Liver (tissue), 9 donors: ENCODE results near the gene DAPK1. TPM values are rescaled to one million over a fixed set of nuclear protein-coding genes. Genes with fewer than 3 reads are reported as not detected.

ENCODE experiments used
- DNase-seq: peaks from one replicate; pipeline ENCODE4 v3.0.0-alpha.2; 2017; ENCODE audit warnings: low spot score
- H3K27ac ChIP-seq, 2 donors: one replicate each; pipeline ENCODE4 v1.7.0; 2013; ENCODE audit warnings: inconsistent platforms in 2 of 2, low read length in 2 of 2, control low read depth in 1 of 2, low read depth in 1 of 2, mild to moderate bottlenecking in 1 of 2
- H3K27me3 ChIP-seq, 4 donors: one replicate each; pipeline versions ENCODE4 v1.6.1 to v1.7.0; 2013; ENCODE audit warnings: low read length in 3 of 4, inconsistent platforms in 1 of 4, mild to moderate bottlenecking in 1 of 4, moderate library complexity in 1 of 4; ENCODE audit not compliant: control insufficient read depth in 4 of 4, insufficient read depth in 4 of 4
- H3K36me3 ChIP-seq, 4 donors: one replicate each; pipeline versions ENCODE4 v1.6.1 to v1.7.0; 2013; ENCODE audit warnings: low read length in 3 of 4, mild to moderate bottlenecking in 3 of 4, low read depth in 1 of 4, moderate library complexity in 1 of 4; ENCODE audit not compliant: control insufficient read depth in 4 of 4, insufficient read depth in 3 of 4
- H3K4me1 ChIP-seq, 4 donors: one replicate each; pipeline versions ENCODE4 v1.6.1 to v1.7.0; 2013; ENCODE audit warnings: low read length in 3 of 4, mild to moderate bottlenecking in 3 of 4, moderate library complexity in 1 of 4; ENCODE audit not compliant: control insufficient read depth in 4 of 4, insufficient read depth in 4 of 4
- H3K4me3 ChIP-seq, 3 donors: one replicate each; pipeline versions ENCODE4 v1.6.1 to v1.7.0; 2013; ENCODE audit warnings: low read length in 3 of 3, control low read depth in 1 of 3, low read depth in 1 of 3, mild to moderate bottlenecking in 1 of 3
- H3K9ac ChIP-seq, 2 donors: one replicate each; pipeline ENCODE4 v1.7.0; 2013; ENCODE audit warnings: low read length in 2 of 2, mild to moderate bottlenecking in 2 of 2, moderate library complexity in 2 of 2, control low read depth in 1 of 2, low read depth in 1 of 2
- H3K9me3 ChIP-seq, 4 donors: one replicate each; pipeline versions ENCODE4 v1.6.1 to v1.7.0; 2013; ENCODE audit warnings: low read length in 3 of 4; ENCODE audit not compliant: control insufficient read depth in 4 of 4
- EGR1 ChIP-seq, 2 donors: IDR thresholded peaks; 2 replicates each; pipeline ENCODE4 v1.6.1; 2016 to 2018; ENCODE audit warnings: antibody characterized with exemption in 2 of 2, low read depth in 2 of 2
- FOXA1 ChIP-seq: IDR thresholded peaks from 2 replicates; pipeline ENCODE4 v1.6.1; 2016; ENCODE audit warnings: antibody characterized with exemption
- FOXA2 ChIP-seq: IDR thresholded peaks from 2 replicates; pipeline ENCODE4 v1.6.1; 2016; ENCODE audit warnings: antibody characterized with exemption
- GABPA ChIP-seq, 2 donors: IDR thresholded peaks in 1 of 2; conservative IDR thresholded peaks in 1 of 2; 2 replicates each; pipeline ENCODE4 v1.6.1; 2016; ENCODE audit warnings: antibody characterized with exemption in 2 of 2, mild to moderate bottlenecking in 1 of 2, moderate library complexity in 1 of 2
- HNF4A ChIP-seq, 2 donors: conservative IDR thresholded peaks; 2 replicates each; pipeline ENCODE4 v1.6.1; 2016; ENCODE audit warnings: antibody characterized with exemption in 2 of 2, mild to moderate bottlenecking in 2 of 2
- HNF4G ChIP-seq: IDR thresholded peaks from 2 replicates; pipeline ENCODE4 v1.6.1; 2016; ENCODE audit warnings: antibody characterized with exemption
- JUND ChIP-seq, 2 donors: IDR thresholded peaks; 2 replicates each; pipeline ENCODE4 v1.6.1; 2016; ENCODE audit warnings: antibody characterized with exemption in 2 of 2
- NR2F2 ChIP-seq: IDR thresholded peaks from 2 replicates; pipeline ENCODE4 v1.6.1; 2016; ENCODE audit warnings: antibody characterized with exemption
- RAD21 ChIP-seq, 2 donors: IDR thresholded peaks; 2 replicates each; pipeline ENCODE4 v1.6.1; 2016; ENCODE audit warnings: antibody characterized with exemption in 2 of 2, mild to moderate bottlenecking in 2 of 2
- SP1 ChIP-seq: IDR thresholded peaks from 2 replicates; pipeline ENCODE4 v1.6.1; 2018; ENCODE audit warnings: antibody characterized with exemption, mild to moderate bottlenecking
- TAF1 ChIP-seq: conservative IDR thresholded peaks from 2 replicates; pipeline ENCODE4 v1.6.1; 2016; ENCODE audit warnings: antibody characterized with exemption, mild to moderate bottlenecking
- WGBS: extraction: QIAGEN DNeasy Blood & Tissue Kit; methylation state at CpG from one replicate; pipeline ENCODE4 v1.1.7; 2013; 5-methylcytosine and 5-hydroxymethylcytosine counted together
- polyA plus RNA-seq, 2 donors: library from polyadenylated mRNA; stranded (reverse) in 1 of 2; unstranded in 1 of 2; fragments of 200-250 nt in 1 of 2; fragments of >200 nt in 1 of 2; fragmentation: Nextera tagmentation in 1 of 2; extraction: Ambion mirVana in 1 of 2; gene quantifications; one replicate each; pipeline versions ENCODE4 v1.2.1 to v1.2.3, GENCODE V29; 2013 to 2015
- total RNA-seq, 2 donors: library from RNA; depleted of rRNA; stranded (reverse); fragments of >200 nt; gene quantifications; one replicate each; pipeline ENCODE4 v1.2.3, GENCODE V29; 2014
- TF ChIP-seq, protein P1 (sequence below): IDR thresholded peaks from 2 replicates; pipeline ENCODE4 v1.6.1; 2016; ENCODE audit warnings: antibody characterized with exemption, mild to moderate bottlenecking
- TF ChIP-seq, protein P2 (sequence below): IDR thresholded peaks from 2 replicates; pipeline ENCODE4 v1.6.1; 2016; ENCODE audit warnings: antibody characterized with exemption
- TF ChIP-seq, protein P3 (sequence below): IDR thresholded peaks from 2 replicates; pipeline ENCODE4 v1.6.1; 2016; ENCODE audit warnings: antibody characterized with exemption
- TF ChIP-seq, protein P4 (sequence below): fragments of 150-350 bp; IDR thresholded peaks from 2 replicates; pipeline ENCODE4 v1.5.1; 2017; ENCODE audit warnings: improper control_type of control experiment, low read depth, low read length; ENCODE audit not compliant: missing input control
- TF ChIP-seq, protein P5 (sequence below): IDR thresholded peaks from 2 replicates; pipeline ENCODE4 v1.6.1; 2016; ENCODE audit warnings: antibody characterized with exemption
- donor health status: healthy.
- donor health status: healthy.
- donor health status: healthy.
- donor health status: healthy.
- donor health status: healthy.

DAPK1 gene
- total and polyA plus RNA-seq, 4 donors, result 14.0 to 40.8 (median 21.8) TPM

DNA sequence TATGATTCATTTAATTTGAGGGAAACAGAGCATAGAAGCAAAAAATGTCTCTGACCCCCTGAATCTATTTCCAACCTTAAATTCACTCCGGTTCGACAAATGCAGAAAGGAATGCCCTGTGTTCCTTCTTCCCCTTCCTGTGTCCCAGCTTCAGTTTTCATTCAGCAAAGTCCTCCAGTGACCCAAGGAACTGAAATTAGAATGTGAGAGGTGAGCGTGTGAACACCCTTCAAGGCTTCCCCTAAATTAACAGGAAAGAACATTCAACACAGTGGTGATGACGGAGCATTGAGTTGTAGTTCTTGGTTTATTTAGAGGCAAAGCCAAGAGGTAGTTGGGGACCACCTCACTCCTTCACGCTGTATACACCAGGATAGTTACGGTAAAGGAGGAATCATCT, 130.7 kb downstream of the DAPK1 start (continued):
- TF ChIP-seq, protein P1, sequence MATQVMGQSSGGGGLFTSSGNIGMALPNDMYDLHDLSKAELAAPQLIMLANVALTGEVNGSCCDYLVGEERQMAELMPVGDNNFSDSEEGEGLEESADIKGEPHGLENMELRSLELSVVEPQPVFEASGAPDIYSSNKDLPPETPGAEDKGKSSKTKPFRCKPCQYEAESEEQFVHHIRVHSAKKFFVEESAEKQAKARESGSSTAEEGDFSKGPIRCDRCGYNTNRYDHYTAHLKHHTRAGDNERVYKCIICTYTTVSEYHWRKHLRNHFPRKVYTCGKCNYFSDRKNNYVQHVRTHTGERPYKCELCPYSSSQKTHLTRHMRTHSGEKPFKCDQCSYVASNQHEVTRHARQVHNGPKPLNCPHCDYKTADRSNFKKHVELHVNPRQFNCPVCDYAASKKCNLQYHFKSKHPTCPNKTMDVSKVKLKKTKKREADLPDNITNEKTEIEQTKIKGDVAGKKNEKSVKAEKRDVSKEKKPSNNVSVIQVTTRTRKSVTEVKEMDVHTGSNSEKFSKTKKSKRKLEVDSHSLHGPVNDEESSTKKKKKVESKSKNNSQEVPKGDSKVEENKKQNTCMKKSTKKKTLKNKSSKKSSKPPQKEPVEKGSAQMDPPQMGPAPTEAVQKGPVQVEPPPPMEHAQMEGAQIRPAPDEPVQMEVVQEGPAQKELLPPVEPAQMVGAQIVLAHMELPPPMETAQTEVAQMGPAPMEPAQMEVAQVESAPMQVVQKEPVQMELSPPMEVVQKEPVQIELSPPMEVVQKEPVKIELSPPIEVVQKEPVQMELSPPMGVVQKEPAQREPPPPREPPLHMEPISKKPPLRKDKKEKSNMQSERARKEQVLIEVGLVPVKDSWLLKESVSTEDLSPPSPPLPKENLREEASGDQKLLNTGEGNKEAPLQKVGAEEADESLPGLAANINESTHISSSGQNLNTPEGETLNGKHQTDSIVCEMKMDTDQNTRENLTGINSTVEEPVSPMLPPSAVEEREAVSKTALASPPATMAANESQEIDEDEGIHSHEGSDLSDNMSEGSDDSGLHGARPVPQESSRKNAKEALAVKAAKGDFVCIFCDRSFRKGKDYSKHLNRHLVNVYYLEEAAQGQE, result no peak
- TF ChIP-seq HNF4A (conservative IDR thresholded peaks at IDR 0.05), result no peak
- TF ChIP-seq, protein P2, sequence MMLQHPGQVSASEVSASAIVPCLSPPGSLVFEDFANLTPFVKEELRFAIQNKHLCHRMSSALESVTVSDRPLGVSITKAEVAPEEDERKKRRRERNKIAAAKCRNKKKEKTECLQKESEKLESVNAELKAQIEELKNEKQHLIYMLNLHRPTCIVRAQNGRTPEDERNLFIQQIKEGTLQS, result no peak
- TF ChIP-seq JUND (IDR thresholded peaks at IDR 0.05), result no peak

DNA sequence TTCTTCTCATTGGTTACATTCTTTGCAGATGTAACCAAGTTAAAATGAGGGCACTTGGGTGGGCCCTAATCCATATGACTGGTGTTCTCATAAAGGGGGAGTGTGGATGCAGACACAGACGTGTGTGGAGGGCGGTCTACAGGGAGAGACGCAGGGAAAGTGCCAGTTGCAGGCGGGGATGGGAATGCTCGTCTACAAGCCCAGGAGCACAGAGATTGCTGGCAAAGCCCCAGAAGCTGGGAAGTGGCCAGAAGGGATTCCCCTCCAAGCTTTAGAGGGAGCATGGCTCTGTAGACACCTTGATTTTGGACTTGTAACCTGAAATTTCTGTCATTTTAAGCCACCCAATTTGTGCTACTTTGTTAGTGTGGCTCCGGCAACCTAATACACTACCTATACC, 131.4 kb downstream of the DAPK1 start:
- DNase-seq, result no peak
- no peak overlapping the region for H3K4me3 ChIP-seq
- TF ChIP-seq, protein P3, sequence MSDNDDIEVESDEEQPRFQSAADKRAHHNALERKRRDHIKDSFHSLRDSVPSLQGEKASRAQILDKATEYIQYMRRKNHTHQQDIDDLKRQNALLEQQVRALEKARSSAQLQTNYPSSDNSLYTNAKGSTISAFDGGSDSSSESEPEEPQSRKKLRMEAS, result no peak
- TF ChIP-seq HNF4A (conservative IDR thresholded peaks at IDR 0.05), result no peak
- no peak for TF ChIP-seq TAF1
- no peak for TF ChIP-seq GABPA (IDR thresholded peaks at IDR 0.05 in 1 of 2, conservative IDR thresholded peaks at IDR 0.05 in 1 of 2)
- no peak for TF ChIP-seq NR2F2
- TF ChIP-seq FOXA1, result no peak
- no peak for TF ChIP-seq FOXA2
- TF ChIP-seq RAD21 (IDR thresholded peaks at IDR 0.05), result no peak
- no peak for TF ChIP-seq SP1
- TF ChIP-seq, protein P4, sequence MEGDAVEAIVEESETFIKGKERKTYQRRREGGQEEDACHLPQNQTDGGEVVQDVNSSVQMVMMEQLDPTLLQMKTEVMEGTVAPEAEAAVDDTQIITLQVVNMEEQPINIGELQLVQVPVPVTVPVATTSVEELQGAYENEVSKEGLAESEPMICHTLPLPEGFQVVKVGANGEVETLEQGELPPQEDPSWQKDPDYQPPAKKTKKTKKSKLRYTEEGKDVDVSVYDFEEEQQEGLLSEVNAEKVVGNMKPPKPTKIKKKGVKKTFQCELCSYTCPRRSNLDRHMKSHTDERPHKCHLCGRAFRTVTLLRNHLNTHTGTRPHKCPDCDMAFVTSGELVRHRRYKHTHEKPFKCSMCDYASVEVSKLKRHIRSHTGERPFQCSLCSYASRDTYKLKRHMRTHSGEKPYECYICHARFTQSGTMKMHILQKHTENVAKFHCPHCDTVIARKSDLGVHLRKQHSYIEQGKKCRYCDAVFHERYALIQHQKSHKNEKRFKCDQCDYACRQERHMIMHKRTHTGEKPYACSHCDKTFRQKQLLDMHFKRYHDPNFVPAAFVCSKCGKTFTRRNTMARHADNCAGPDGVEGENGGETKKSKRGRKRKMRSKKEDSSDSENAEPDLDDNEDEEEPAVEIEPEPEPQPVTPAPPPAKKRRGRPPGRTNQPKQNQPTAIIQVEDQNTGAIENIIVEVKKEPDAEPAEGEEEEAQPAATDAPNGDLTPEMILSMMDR, result no peak
- TF ChIP-seq JUND (IDR thresholded peaks at IDR 0.05), result no peak
- TF ChIP-seq EGR1 (IDR thresholded peaks at IDR 0.05; ENCODE audit: low read depth in 2 of 2), result no peak
- TF ChIP-seq, protein P5, sequence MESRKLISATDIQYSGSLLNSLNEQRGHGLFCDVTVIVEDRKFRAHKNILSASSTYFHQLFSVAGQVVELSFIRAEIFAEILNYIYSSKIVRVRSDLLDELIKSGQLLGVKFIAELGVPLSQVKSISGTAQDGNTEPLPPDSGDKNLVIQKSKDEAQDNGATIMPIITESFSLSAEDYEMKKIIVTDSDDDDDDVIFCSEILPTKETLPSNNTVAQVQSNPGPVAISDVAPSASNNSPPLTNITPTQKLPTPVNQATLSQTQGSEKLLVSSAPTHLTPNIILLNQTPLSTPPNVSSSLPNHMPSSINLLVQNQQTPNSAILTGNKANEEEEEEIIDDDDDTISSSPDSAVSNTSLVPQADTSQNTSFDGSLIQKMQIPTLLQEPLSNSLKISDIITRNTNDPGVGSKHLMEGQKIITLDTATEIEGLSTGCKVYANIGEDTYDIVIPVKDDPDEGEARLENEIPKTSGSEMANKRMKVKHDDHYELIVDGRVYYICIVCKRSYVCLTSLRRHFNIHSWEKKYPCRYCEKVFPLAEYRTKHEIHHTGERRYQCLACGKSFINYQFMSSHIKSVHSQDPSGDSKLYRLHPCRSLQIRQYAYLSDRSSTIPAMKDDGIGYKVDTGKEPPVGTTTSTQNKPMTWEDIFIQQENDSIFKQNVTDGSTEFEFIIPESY, result no peak
- no peak for TF ChIP-seq HNF4G
- WGBS, result 87% methylated on average over 6 of the region's 6 CpGs
- peaks cover 0 to 1% (median 0%) of the 10 kb centered on the region in 4 donors for H3K9me3 ChIP-seq
- H3K36me3 ChIP-seq, result peaks cover 4 to 14% (median 8%) of the 10 kb centered on the region in 4 donors
- H3K9ac ChIP-seq, result no peak overlapping the region
- no peak overlapping the region for H3K27ac ChIP-seq
- no peaks in the 10 kb centered on the region for H3K27me3 ChIP-seq
- H3K4me1 ChIP-seq, result peaks cover 0 to 3% (median 1%) of the 10 kb centered on the region in 4 donors
